SK-N-SH (cell line): ENCODE results near the gene NCAPD3.

Source experiments
- RFX5 ChIP-seq: IDR thresholded peaks from 2 replicates; pipeline ENCODE4 v1.6.1; 2012; ENCODE audit warnings: mild to moderate bottlenecking, improper control_type of control experiment, low read length
- SMC3 ChIP-seq: IDR thresholded peaks from 2 replicates; pipeline ENCODE4 v1.6.1; 2012; ENCODE audit warnings: low read depth, low read length, improper control_type of control experiment
- TF ChIP-seq, protein P1 (sequence below): fragments of 200-600 bp; sonication (generic); IDR thresholded peaks from 2 replicates; pipeline ENCODE4 v1.6.1; 2017; ENCODE audit warnings: antibody characterized with exemption, mild to moderate bottlenecking, moderate library complexity

DNA sequence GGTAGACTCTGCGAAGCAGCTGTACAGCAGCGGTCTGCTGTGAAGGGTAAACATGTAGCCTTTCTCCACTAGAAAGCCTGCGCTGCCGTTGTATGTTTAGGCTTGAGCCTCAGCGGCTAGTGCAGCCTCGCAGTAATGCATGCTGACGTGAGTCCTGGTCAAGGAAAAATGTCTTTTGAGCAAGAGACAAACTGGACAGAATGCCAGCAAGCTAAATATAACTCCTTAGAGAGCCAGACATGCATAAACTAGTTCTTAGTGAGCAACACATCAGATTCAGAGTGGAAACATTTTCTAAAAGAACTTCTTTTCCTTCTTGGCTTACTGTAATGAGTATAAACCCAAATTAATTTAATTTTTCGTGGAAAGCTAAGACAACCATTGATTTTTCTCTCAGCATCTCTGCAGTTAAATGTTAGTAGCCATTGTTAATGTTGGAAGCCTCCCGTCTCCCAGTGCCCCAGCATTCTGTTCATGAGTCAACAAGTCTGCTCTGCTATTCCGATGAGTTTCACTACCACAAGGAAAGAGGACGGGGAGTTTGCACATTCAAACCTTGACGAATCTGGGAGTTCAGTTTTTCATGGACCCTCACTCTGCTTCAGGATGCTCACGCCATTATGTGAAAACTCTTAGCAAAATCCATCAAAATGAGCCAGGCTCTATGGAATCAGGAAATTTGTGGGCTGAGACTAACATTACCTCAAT, 103.5 kb downstream of the NCAPD3 start:
- TF ChIP-seq, protein P1, sequence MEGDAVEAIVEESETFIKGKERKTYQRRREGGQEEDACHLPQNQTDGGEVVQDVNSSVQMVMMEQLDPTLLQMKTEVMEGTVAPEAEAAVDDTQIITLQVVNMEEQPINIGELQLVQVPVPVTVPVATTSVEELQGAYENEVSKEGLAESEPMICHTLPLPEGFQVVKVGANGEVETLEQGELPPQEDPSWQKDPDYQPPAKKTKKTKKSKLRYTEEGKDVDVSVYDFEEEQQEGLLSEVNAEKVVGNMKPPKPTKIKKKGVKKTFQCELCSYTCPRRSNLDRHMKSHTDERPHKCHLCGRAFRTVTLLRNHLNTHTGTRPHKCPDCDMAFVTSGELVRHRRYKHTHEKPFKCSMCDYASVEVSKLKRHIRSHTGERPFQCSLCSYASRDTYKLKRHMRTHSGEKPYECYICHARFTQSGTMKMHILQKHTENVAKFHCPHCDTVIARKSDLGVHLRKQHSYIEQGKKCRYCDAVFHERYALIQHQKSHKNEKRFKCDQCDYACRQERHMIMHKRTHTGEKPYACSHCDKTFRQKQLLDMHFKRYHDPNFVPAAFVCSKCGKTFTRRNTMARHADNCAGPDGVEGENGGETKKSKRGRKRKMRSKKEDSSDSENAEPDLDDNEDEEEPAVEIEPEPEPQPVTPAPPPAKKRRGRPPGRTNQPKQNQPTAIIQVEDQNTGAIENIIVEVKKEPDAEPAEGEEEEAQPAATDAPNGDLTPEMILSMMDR = no peak
- TF ChIP-seq RFX5 (no peak), SMC3 (no peak; the same call in 1 of the 2 replicates)
